GM21717 (cell line): ENCODE results near the gene WHRN.
A peak's percentile ranks its signal among the peaks of the same experiment; 100 is the strongest.

Experiments
- ATAC-seq: cut with Tn5 transposase; IDR thresholded peaks from one replicate; pipeline ENCODE4 v1.9.1; 2021; ENCODE audit warnings: mild to moderate bottlenecking, moderate library complexity; ENCODE audit not compliant: unreplicated experiment

The WHRN gene

GRCh38 chr9:114385397-114386181, 119.7 kb downstream of the WHRN start:
- ATAC-seq: peak; percentile 85

- no peak for ATAC-seq
These were observed 120.4 kb downstream of the WHRN start for GRCh38 chr9:114384836-114385396.

DNA sequence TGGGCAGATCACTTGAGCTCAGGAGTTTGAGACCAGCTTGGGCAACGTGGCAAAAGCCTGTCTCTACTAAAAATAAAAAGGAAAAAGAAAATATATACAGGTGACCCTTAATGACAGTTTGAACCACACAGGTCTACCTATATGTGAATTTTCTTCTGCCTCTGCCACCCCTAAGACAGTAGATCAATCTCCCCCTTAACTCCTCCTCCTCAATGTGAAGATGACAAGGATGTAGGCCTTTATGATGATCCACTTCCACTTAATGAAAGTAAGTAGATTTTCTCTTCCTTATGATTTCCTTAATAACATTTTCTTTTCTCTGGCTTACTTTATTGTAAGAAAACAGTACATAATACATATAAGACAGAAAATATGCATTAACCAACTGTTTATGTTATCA, 120.9 kb downstream of the WHRN start:
- ATAC-seq: no peak

DNA sequence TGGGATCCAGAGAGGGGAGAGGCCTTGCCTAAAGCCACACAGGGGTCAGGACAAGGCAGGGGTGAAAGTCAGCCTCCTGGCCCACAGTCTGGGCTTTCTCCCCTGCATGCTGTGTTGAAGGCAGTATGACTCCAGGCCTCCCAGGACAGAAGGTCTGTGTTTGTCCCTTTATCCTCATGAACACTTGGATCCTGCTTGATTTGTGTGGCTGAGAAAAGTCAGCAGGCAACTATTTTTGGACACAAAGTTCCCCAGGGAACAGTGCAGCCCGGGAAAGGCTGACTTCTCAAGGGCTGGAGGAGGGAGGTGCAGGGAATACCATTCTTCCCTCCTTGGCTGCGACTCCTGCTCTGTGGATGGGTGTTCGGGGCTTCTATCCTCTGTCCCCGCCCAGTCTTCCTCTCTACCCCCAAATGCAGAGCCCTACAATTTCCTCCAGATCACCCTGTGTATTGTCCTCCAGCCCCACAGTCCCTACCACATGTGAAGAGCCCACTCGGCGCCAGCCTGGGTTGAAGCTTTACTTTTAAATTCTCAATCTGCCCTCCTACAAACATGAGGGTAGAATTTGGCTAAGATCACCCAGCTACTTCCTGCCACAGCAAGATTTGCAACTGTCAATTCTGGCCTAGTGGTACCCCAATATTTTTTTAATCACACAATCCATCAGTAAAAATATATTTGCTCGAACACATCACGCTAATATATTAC, 121.6 kb downstream of the WHRN start:
- no peak for ATAC-seq

GRCh38 chr9:114382699-114383520, 122.4 kb downstream of the WHRN start:
- no peak for ATAC-seq

- ATAC-seq: no peak
These were observed 126.4 kb downstream of the WHRN start for GRCh38 chr9:114378883-114379282.

DNA sequence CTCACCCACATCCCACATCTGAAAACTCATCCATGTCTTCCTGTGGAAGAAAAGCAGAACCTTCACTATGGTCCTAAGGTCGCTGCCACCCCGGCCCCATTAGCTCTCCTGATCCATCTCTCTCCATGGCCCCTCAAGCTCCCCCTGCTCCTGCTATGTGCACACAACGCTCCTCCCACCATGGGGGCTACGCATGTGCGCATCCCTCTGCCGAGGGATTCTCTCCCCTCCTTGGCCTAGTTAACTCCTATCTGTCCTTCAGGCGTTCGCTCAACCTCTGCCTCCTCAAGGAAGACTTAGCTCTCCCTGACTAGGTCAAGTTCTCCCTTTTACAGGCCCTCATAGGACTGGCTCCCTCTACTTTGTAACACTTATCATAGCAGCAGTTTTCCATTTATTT, 127.3 kb downstream of the WHRN start:
- no peak for ATAC-seq

GRCh38 chr9:114376586-114377445, 128.5 kb downstream of the WHRN start:
- ATAC-seq: no peak

DNA sequence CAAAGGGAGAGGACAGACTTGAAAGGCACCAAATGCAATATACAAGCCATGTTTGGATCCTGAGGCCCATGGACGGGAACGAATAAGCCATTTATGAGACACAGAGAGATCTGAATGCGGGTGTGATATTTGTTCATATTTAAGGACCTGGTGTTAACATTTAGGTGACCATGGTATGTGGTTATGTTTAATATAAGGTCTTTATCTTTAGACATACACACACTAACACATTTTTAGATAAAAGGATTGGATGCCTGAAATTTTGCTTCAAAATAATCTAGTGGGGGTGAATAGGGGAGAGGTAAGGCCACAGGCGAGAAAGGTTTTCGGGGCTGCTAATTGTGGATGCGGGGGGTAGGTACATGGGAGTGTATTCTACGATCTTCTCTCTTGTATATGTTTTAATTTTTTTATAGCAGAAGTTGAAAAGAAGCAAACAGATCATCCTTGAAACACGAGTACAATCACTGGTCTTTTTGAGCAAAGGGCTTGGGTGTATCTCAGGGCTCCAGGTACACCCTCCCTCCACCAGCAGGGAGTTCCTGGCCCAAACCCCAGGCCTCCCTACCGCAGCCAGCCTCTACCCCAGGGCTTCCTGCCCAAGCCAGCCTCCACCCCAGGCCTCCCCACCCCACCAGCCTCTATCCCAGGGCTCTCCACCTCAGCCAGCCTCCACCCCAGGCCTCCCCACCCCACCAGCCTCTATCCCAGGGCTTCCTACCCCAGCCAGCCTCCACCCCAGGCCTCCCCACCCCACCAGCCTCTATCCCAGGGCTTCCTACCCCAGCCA, 129.7 kb downstream of the WHRN start:
- ATAC-seq: no peak

GRCh38 chr9:114374936-114375335, 130.3 kb downstream of the WHRN start:
- no peak for ATAC-seq

GRCh38 chr9:114373960-114374730, 131.1 kb downstream of the WHRN start:
- ATAC-seq: no peak

GRCh38 chr9:114372921-114373448, 132.3 kb downstream of the WHRN start:
- peak; percentile 90 for ATAC-seq

DNA sequence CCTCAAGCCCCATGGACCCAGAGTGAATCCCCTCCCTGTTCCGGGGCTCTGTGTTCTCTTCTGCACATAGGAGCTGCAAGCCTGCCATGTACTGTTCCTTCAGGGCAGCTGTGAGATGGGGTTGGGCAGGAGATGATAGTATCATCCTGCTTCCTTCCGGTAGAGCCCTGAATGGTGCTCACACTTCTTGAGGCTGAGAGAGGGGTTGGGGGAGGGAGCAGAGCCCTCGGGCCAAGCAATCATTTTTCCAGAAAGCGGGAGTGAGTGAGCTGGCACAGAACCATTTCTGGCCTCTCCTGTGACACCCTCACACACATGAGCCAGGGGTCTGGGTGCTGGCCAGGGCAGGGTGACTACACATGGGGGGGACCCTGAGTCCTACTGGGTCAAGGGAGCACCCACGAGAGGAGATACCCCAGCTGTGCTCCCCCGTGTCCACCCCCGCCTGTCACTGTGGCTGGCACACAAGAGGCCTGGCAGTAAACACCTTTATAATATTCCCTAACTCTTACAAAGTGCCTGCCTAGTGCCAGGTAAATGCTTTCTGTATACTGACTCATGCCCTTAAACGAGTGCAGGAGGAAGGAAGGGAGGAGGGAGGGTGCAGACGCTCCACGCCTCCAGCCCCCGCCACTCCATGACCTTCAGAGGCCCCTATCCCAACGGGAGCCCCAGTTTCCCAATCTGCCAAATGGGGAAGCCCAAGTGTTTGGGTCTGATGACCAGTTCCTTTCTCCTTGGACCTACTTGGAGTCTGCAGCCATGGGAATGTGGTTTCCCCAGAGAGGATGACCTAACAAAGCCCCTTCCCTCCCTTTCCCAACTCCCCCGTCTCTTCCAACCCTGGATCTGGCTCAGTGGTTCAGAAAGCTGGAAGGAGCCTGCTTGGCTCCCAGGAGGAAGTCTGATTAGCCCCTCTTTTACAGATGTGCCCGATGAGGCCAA, 133.0 kb downstream of the WHRN start:
- peak; percentile 33 for ATAC-seq

DNA sequence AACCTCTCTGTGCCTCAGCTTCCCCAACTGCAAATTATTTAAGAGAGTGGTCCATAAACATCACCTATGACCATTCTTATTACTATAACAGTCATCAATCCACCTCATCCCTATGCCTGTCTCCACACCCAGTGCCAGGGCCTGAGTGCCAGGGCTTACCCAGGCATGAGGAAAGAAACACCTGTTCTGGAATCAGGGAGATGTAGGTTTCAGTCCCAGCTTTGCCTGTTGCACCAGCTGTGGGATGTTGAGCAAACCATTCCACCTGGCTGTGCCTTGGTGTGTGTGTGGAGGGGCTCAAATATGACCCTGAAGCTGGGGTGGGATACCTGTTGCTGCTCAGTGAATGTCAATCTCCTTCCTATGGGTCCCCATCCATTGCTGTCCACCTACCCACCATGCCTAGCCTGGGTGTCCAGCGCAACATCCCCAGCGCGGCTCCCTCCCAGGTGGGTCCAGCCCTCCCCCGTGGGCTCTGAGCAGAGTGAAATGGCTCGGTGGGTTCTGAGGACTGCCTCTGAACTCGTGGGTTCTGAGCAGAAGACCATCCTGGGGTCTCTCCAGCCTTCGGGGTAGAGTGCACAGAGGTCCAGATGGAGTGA, 133.8 kb downstream of the WHRN start:
- ATAC-seq: no peak

GRCh38 chr9:114370968-114371320, 134.3 kb downstream of the WHRN start:
- no peak for ATAC-seq

GRCh38 chr9:114370251-114370967, 134.9 kb downstream of the WHRN start:
- no peak for ATAC-seq
